ENCODE measurements around the gene SLC26A1.

Gene SLC26A1

GRCh38 chr4:1010395-1011021 lies 17.3 kb upstream of the SLC26A1 start:
- TF ChIP-seq SIN3A (IDR thresholded peaks at IDR 0.05; ENCODE audit: borderline replicate concordance, insufficient read depth, low read length) (no peak), FOXP2 (optimal IDR thresholded peaks at IDR 0.05; ENCODE audit: borderline replicate concordance, extremely low read depth, extremely low read length, insufficient read depth) (no peak), TAF1 (IDR thresholded peaks at IDR 0.05; ENCODE audit: borderline replicate concordance, insufficient read depth, low read length) (no peak), POLR2AphosphoS5 (IDR thresholded peaks at IDR 0.05; ENCODE audit: low read depth, low read length) (no peak), REST (IDR thresholded peaks at IDR 0.05; ENCODE audit: insufficient read depth in 1 of 2, low read depth in 2 of 2, low read length in 2 of 2) (no peak)

- TF ChIP-seq POLR2AphosphoS5 (IDR thresholded peaks at IDR 0.05; ENCODE audit: low read depth, low read length) (no peak), REST (IDR thresholded peaks at IDR 0.05; ENCODE audit: insufficient read depth in 1 of 2, low read depth in 2 of 2, low read length in 2 of 2) (no peak), TAF1 (IDR thresholded peaks at IDR 0.05; ENCODE audit: borderline replicate concordance, insufficient read depth, low read length) (no peak), FOXP2 (optimal IDR thresholded peaks at IDR 0.05; ENCODE audit: borderline replicate concordance, extremely low read depth, extremely low read length, insufficient read depth) (no peak), SIN3A (IDR thresholded peaks at IDR 0.05; ENCODE audit: borderline replicate concordance, insufficient read depth, low read length) (no peak)
These were observed 16.6 kb upstream of the SLC26A1 start for GRCh38 chr4:1009542-1010394.

- TF ChIP-seq FOXP2 (optimal IDR thresholded peaks at IDR 0.05; ENCODE audit: borderline replicate concordance, extremely low read depth, extremely low read length, insufficient read depth) (no peak), REST (IDR thresholded peaks at IDR 0.05; ENCODE audit: insufficient read depth in 1 of 2, low read depth in 2 of 2, low read length in 2 of 2) (no peak), POLR2AphosphoS5 (IDR thresholded peaks at IDR 0.05; ENCODE audit: low read depth, low read length) (no peak), SIN3A (IDR thresholded peaks at IDR 0.05; ENCODE audit: borderline replicate concordance, insufficient read depth, low read length) (no peak)
These were observed 15.8 kb upstream of the SLC26A1 start for GRCh38 chr4:1008840-1009541.

GRCh38 chr4:1006856-1007255 lies 13.7 kb upstream of the SLC26A1 start:
- no peak for TF ChIP-seq SIN3A (IDR thresholded peaks at IDR 0.05; ENCODE audit: borderline replicate concordance, insufficient read depth, low read length)
- no peak for TF ChIP-seq REST (IDR thresholded peaks at IDR 0.05; ENCODE audit: insufficient read depth in 1 of 2, low read depth in 2 of 2, low read length in 2 of 2)
- TF ChIP-seq POLR2AphosphoS5 (IDR thresholded peaks at IDR 0.05; ENCODE audit: low read depth, low read length) = no peak
- TF ChIP-seq TAF1 (IDR thresholded peaks at IDR 0.05; ENCODE audit: borderline replicate concordance, insufficient read depth, low read length) = no peak
- no peak for TF ChIP-seq FOXP2 (optimal IDR thresholded peaks at IDR 0.05; ENCODE audit: borderline replicate concordance, extremely low read depth, extremely low read length, insufficient read depth)

Data from PFSK-1 (cell line).